DMS53 treated with DMSO at 0.1 percent for 48 hours (cell line): ENCODE measurements around the gene CD8B2.
"Not testable (repeated sequence)": the region's sequence is repeated elsewhere in the genome, so short reads cannot be mapped to it uniquely, and the experiment has no call there.

ENCODE experiments used
- DNase-seq: peaks from one replicate; lab custom pipeline; 2025; ENCODE audit not compliant: unreplicated experiment; lab: John Stamatoyannopoulos, UW

CD8B2 gene

GRCh38 chr2:106547164-106547903 is 60.2 kb downstream of the CD8B2 start:
- no peak for DNase-seq

GRCh38 chr2:106551417-106552130 is 64.4 kb downstream of the CD8B2 start:
- no peak for DNase-seq

GRCh38 chr2:106552921-106553320 is 65.8 kb downstream of the CD8B2 start:
- DNase-seq = no peak

GRCh38 chr2:106553321-106553720 is 66.2 kb downstream of the CD8B2 start:
- no peak for DNase-seq

- no peak for DNase-seq
Measured at GRCh38 chr2:106554411-106554810, 67.2 kb downstream of the CD8B2 start.

- no peak for DNase-seq
Measured at GRCh38 chr2:106555053-106555452, 67.9 kb downstream of the CD8B2 start.

- not testable (repeated sequence) for DNase-seq
Measured at GRCh38 chr2:106559786-106560185, 72.6 kb downstream of the CD8B2 start.

GRCh38 chr2:106560773-106561172 is 73.6 kb downstream of the CD8B2 start:
- DNase-seq = no peak

GRCh38 chr2:106561356-106561755 is 74.2 kb downstream of the CD8B2 start:
- no peak for DNase-seq

- no peak for DNase-seq
Measured at GRCh38 chr2:106561803-106562202, 74.6 kb downstream of the CD8B2 start.

GRCh38 chr2:106562268-106563186 is 75.4 kb downstream of the CD8B2 start:
- no peak for DNase-seq

- no peak for DNase-seq
Measured at GRCh38 chr2:106563195-106563594, 76.0 kb downstream of the CD8B2 start.

GRCh38 chr2:106565599-106565998 is 78.4 kb downstream of the CD8B2 start:
- DNase-seq = no peak

- DNase-seq = peak; percentile 72
Measured at GRCh38 chr2:106566050-106566449, 78.9 kb downstream of the CD8B2 start.

GRCh38 chr2:106566484-106566883 is 79.3 kb downstream of the CD8B2 start:
- not testable (repeated sequence) for DNase-seq

- DNase-seq = no peak
Measured at GRCh38 chr2:106570316-106570715, 83.2 kb downstream of the CD8B2 start.
